Ishikawa (cell line): ENCODE results near the gene FADS2.

Source experiments
- CEBPB ChIP-seq: IDR thresholded peaks from 2 replicates; pipeline ENCODE4 v1.6.1; 2012
- CREB1 ChIP-seq: IDR thresholded peaks from 2 replicates; pipeline ENCODE4 v1.6.1; 2012; ENCODE audit warnings: low read depth
- EGR1 ChIP-seq: IDR thresholded peaks from 2 replicates; pipeline ENCODE4 v1.6.1; 2012
- EP300 ChIP-seq: IDR thresholded peaks from 2 replicates; pipeline ENCODE4 v1.6.1; 2012; ENCODE audit warnings: borderline replicate concordance
- FOXM1 ChIP-seq: IDR thresholded peaks from 2 replicates; pipeline ENCODE4 v1.6.1; 2012; ENCODE audit warnings: low read depth, borderline replicate concordance
- MAX ChIP-seq: IDR thresholded peaks from 2 replicates; pipeline ENCODE4 v1.6.1; 2012
- RAD21 ChIP-seq: IDR thresholded peaks from 2 replicates; pipeline ENCODE4 v1.6.1; 2012; ENCODE audit warnings: low read depth
- REST ChIP-seq: IDR thresholded peaks from 2 replicates; pipeline ENCODE4 v1.6.1; 2012; ENCODE audit warnings: low read depth, mild to moderate bottlenecking
- TAF1 ChIP-seq: IDR thresholded peaks from 2 replicates; pipeline ENCODE4 v1.6.1; 2012; ENCODE audit warnings: low read depth, mild to moderate bottlenecking
- TCF12 ChIP-seq: IDR thresholded peaks from 2 replicates; pipeline ENCODE4 v1.6.1; 2012; ENCODE audit warnings: low read depth
- ZBTB7A ChIP-seq: IDR thresholded peaks from 2 replicates; pipeline ENCODE4 v1.6.1; 2012; ENCODE audit warnings: low read depth

GRCh38 chr11:61811831-61812230 lies 16.3 kb upstream of the FADS2 start:
- no peak for TF ChIP-seq TAF1
- TF ChIP-seq TCF12, result no peak
- TF ChIP-seq EGR1, result no peak
- TF ChIP-seq REST, result no peak
- no peak for TF ChIP-seq EP300
- no peak for TF ChIP-seq MAX
- no peak for TF ChIP-seq ZBTB7A
- TF ChIP-seq CREB1, result no peak
- no peak for TF ChIP-seq FOXM1
- no peak for TF ChIP-seq RAD21
- TF ChIP-seq CEBPB, result no peak
